ENCODE measurements around the gene PIK3CB. TPM values are rescaled to one million over a fixed set of nuclear protein-coding genes. Genes with fewer than 3 reads are reported as not detected.

Gene PIK3CB
- total and polyA plus RNA-seq, 4 donors: 12.8 to 41.9 (median 27.5) TPM

GRCh38 chr3:138863776-138864113 is 29.0 kb upstream of the PIK3CB start:
- Histone ChIP-seq H3K4me3 (no peak overlapping the region), H3K9me3 (ENCODE audit: control insufficient read depth in 4 of 4, insufficient read depth in 3 of 4, low read length in 3 of 4) (no peaks in the 10 kb centered on the region), H3K9ac (ENCODE audit: insufficient read depth in 1 of 2, low read length in 2 of 2) (no peak overlapping the region), H3K27ac (ENCODE audit: low read depth in 1 of 2, low read length in 1 of 2) (no peak overlapping the region), H3K27me3 (ENCODE audit: control insufficient read depth in 3 of 3, insufficient read depth in 3 of 3, low read length in 2 of 3) (no peaks in the 10 kb centered on the region), H3K4me1 (ENCODE audit: control insufficient read depth in 5 of 5, insufficient read depth in 5 of 5, low read length in 5 of 5) (peaks cover 0 to 10% (median 5%) of the 10 kb centered on the region in 5 donors), H3K36me3 (ENCODE audit: control insufficient read depth in 4 of 4, insufficient read depth in 4 of 4, low read length in 4 of 4) (no peaks in the 10 kb centered on the region)
- ATAC-seq (ENCODE audit: insufficient read depth, low FRiP score) (no peak), DNase-seq (no peak)
- TF ChIP-seq CTCF (IDR thresholded peaks at IDR 0.05; ENCODE audit: control extremely low read depth, extremely low read depth): no peak
- 92 to 94% methylated on average over 4 of the region's 4 CpGs for WGBS, 2 donors

GRCh38 chr3:138862924-138863775 is 28.4 kb upstream of the PIK3CB start:
- TF ChIP-seq CTCF (IDR thresholded peaks at IDR 0.05; ENCODE audit: control extremely low read depth, extremely low read depth): no peak
- Histone ChIP-seq H3K36me3 (ENCODE audit: control insufficient read depth in 4 of 4, insufficient read depth in 4 of 4, low read length in 4 of 4) (no peaks in the 10 kb centered on the region), H3K9me3 (ENCODE audit: control insufficient read depth in 4 of 4, insufficient read depth in 3 of 4, low read length in 3 of 4) (no peaks in the 10 kb centered on the region), H3K9ac (ENCODE audit: insufficient read depth in 1 of 2, low read length in 2 of 2) (no peak overlapping the region), H3K4me3 (no peak overlapping the region), H3K27ac (ENCODE audit: low read depth in 1 of 2, low read length in 1 of 2) (peak overlapping the region; percentile 13 to 78), H3K27me3 (ENCODE audit: control insufficient read depth in 3 of 3, insufficient read depth in 3 of 3, low read length in 2 of 3) (no peaks in the 10 kb centered on the region), H3K4me1 (ENCODE audit: control insufficient read depth in 5 of 5, insufficient read depth in 5 of 5, low read length in 5 of 5) (peaks cover 0 to 10% (median 5%) of the 10 kb centered on the region in 5 donors)
- DNase-seq (peak in 1 of 3 donors; percentile 18), ATAC-seq (ENCODE audit: insufficient read depth, low FRiP score) (peak; percentile 73)
- WGBS, 2 donors: 35 to 56% methylated on average over 11 of the region's 11 CpGs

- DNase-seq: no peak
- no peak for TF ChIP-seq CTCF (IDR thresholded peaks at IDR 0.05; ENCODE audit: control extremely low read depth, extremely low read depth)
- WGBS, 2 donors: 36 to 47% methylated on average over 4 of the region's 4 CpGs
- H3K27me3 ChIP-seq (ENCODE audit: control insufficient read depth in 3 of 3, insufficient read depth in 3 of 3, low read length in 2 of 3): no peaks in the 10 kb centered on the region
- H3K36me3 ChIP-seq (ENCODE audit: control insufficient read depth in 4 of 4, insufficient read depth in 4 of 4, low read length in 4 of 4): no peaks in the 10 kb centered on the region
- H3K4me1 ChIP-seq (ENCODE audit: control insufficient read depth in 5 of 5, insufficient read depth in 5 of 5, low read length in 5 of 5): peaks cover 0 to 10% (median 5%) of the 10 kb centered on the region in 5 donors
- peak; percentile 50 for ATAC-seq (ENCODE audit: insufficient read depth, low FRiP score)
- peak overlapping the region; percentile 37 to 78 for H3K27ac ChIP-seq (ENCODE audit: low read depth in 1 of 2, low read length in 1 of 2)
- H3K9ac ChIP-seq (ENCODE audit: insufficient read depth in 1 of 2, low read length in 2 of 2): no peak overlapping the region
- H3K9me3 ChIP-seq (ENCODE audit: control insufficient read depth in 4 of 4, insufficient read depth in 3 of 4, low read length in 3 of 4): no peaks in the 10 kb centered on the region
- no peak overlapping the region for H3K4me3 ChIP-seq
Observed at GRCh38 chr3:138862531-138862923, 27.8 kb upstream of the PIK3CB start.

All from lung (tissue), 12 donors.